ENCODE results near the gene MAMDC4.
A peak's percentile ranks its signal among the peaks of the same experiment; 100 is the strongest.
"Not testable (repeated sequence)": the region's sequence is repeated elsewhere in the genome, so short reads cannot be mapped to it uniquely, and the experiment has no call there.

MAMDC4 gene
- total RNA-seq, result 8.5 to 9.2 (median 9.1) reads per million in 3 donors

GRCh38 chr9:136851941-136852663, at the start of gene MAMDC4:
Gene MAMDC4, plus strand, starts transcription at chr9:136852346. Its CDS starts 71 bp downstream, at chr9:136852417.
- H3K4me3 ChIP-seq (ENCODE audit: insufficient read depth, low read depth, low read length, poor library complexity, severe bottlenecking), result no peak within 1 kb of the TSS
- no peaks in the 10 kb centered on the region for H3K36me3 ChIP-seq (ENCODE audit: control insufficient read depth, insufficient read depth, low read length)
- H3K4me1 ChIP-seq (ENCODE audit: control insufficient read depth, insufficient read depth, low read length, poor library complexity, severe bottlenecking), result peaks cover 22% of the 10 kb centered on the region
- peaks cover 8% of the 10 kb centered on the region for H3K27me3 ChIP-seq (replicated peaks; ENCODE audit: control insufficient read depth, insufficient read depth, low read length, poor library complexity, severe bottlenecking)
- no peaks in the 10 kb centered on the region for H3K9me3 ChIP-seq (ENCODE audit: control insufficient read depth, low read length)
- no peak for DNase-seq
- no peak within 1 kb of the TSS for H3K27ac ChIP-seq (ENCODE audit: insufficient read depth, low read length, poor library complexity, severe bottlenecking)

- not testable (repeated sequence) for H3K27ac ChIP-seq (ENCODE audit: insufficient read depth, low read length, poor library complexity, severe bottlenecking); H3K36me3 ChIP-seq (ENCODE audit: control insufficient read depth, insufficient read depth, low read length); DNase-seq; H3K9me3 ChIP-seq (ENCODE audit: control insufficient read depth, low read length); H3K27me3 ChIP-seq (replicated peaks; ENCODE audit: control insufficient read depth, insufficient read depth, low read length, poor library complexity, severe bottlenecking); H3K4me3 ChIP-seq (ENCODE audit: insufficient read depth, low read depth, low read length, poor library complexity, severe bottlenecking)
- H3K4me1 ChIP-seq (ENCODE audit: control insufficient read depth, insufficient read depth, low read length, poor library complexity, severe bottlenecking), result peaks cover 34% of the 10 kb centered on the region
These were observed 49.1 kb upstream of the MAMDC4 start for GRCh38 chr9:136803009-136803550.

DNA sequence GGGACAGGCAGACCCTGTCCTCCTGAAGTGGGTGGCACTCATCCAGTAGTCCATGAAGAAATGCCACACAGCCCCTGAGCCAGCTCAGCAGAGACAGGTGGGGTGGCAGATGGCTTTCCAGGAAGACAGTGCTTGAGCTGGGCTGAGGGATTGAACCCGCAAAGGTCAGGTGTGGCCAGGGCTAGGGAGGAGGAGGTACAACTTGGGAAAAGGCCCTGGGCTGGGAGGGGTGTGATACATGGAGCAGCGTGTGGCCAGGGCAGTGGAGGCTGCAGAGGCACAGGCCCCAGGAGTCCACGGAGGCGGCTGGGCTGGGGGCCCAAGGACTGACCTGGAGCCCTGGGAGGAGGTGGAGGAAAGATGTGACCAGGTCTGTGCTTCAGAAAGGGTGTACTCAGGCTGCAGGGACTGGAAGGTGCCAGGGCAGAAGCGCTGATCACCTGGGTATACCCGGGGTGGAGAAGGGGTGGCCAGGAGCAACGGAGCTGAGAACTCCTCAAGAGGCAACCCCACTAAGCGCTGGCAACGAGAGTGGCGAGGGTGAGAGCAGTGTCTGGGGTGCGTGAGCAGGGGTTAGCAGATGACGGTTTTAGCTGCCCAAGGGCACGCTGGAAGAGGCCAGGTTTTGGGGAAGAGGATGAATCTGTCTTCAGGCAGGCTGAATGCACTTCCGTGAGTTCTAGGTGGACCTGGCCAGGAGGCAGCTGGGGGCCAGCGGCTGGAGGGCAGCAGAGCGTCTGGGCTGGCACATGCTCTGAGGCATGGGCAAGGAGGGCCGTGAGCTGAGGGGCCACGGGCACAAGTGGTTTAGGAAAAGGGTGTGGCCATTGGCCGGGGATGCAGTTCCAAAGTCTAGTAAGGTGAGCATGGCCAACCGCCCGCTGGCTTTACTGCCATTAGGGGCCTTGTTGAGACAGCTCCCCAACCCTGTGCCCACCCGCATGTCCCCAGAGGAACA, 48.3 kb upstream of the MAMDC4 start:
- Histone ChIP-seq H3K9me3 (ENCODE audit: control insufficient read depth, low read length) (no peaks in the 10 kb centered on the region), H3K27me3 (replicated peaks; ENCODE audit: control insufficient read depth, insufficient read depth, low read length, poor library complexity, severe bottlenecking) (no peaks in the 10 kb centered on the region), H3K27ac (ENCODE audit: insufficient read depth, low read length, poor library complexity, severe bottlenecking) (no peak overlapping the region), H3K4me3 (ENCODE audit: insufficient read depth, low read depth, low read length, poor library complexity, severe bottlenecking) (no peak overlapping the region), H3K36me3 (ENCODE audit: control insufficient read depth, insufficient read depth, low read length) (no peaks in the 10 kb centered on the region), H3K4me1 (ENCODE audit: control insufficient read depth, insufficient read depth, low read length, poor library complexity, severe bottlenecking) (peaks cover 35% of the 10 kb centered on the region)
- DNase-seq, result no peak

GRCh38 chr9:136804509-136805206, 47.5 kb upstream of the MAMDC4 start:
- no peak for DNase-seq
- Histone ChIP-seq H3K27me3 (replicated peaks; ENCODE audit: control insufficient read depth, insufficient read depth, low read length, poor library complexity, severe bottlenecking) (no peaks in the 10 kb centered on the region), H3K36me3 (ENCODE audit: control insufficient read depth, insufficient read depth, low read length) (no peaks in the 10 kb centered on the region)

GRCh38 chr9:136805207-136805740, 46.9 kb upstream of the MAMDC4 start:
- Histone ChIP-seq H3K4me1 (ENCODE audit: control insufficient read depth, insufficient read depth, low read length, poor library complexity, severe bottlenecking) (peaks cover 30% of the 10 kb centered on the region), H3K36me3 (ENCODE audit: control insufficient read depth, insufficient read depth, low read length) (no peaks in the 10 kb centered on the region), H3K9me3 (ENCODE audit: control insufficient read depth, low read length) (no peaks in the 10 kb centered on the region), H3K27ac (ENCODE audit: insufficient read depth, low read length, poor library complexity, severe bottlenecking) (no peak overlapping the region), H3K4me3 (ENCODE audit: insufficient read depth, low read depth, low read length, poor library complexity, severe bottlenecking) (no peak overlapping the region), H3K27me3 (replicated peaks; ENCODE audit: control insufficient read depth, insufficient read depth, low read length, poor library complexity, severe bottlenecking) (no peaks in the 10 kb centered on the region)
- DNase-seq, result no peak

More at GRCh38 chr9:136804509-136805206, 47.5 kb upstream of the MAMDC4 start:
- peaks cover 32% of the 10 kb centered on the region for H3K4me1 ChIP-seq (ENCODE audit: control insufficient read depth, insufficient read depth, low read length, poor library complexity, severe bottlenecking)
- no peaks in the 10 kb centered on the region for H3K9me3 ChIP-seq (ENCODE audit: control insufficient read depth, low read length)
- no peak overlapping the region for H3K27ac ChIP-seq (ENCODE audit: insufficient read depth, low read length, poor library complexity, severe bottlenecking)
- H3K4me3 ChIP-seq (ENCODE audit: insufficient read depth, low read depth, low read length, poor library complexity, severe bottlenecking), result no peak overlapping the region

- H3K9me3 ChIP-seq (ENCODE audit: control insufficient read depth, low read length), result no peaks in the 10 kb centered on the region
- no peaks in the 10 kb centered on the region for H3K36me3 ChIP-seq (ENCODE audit: control insufficient read depth, insufficient read depth, low read length)
- no peak overlapping the region for H3K4me3 ChIP-seq (ENCODE audit: insufficient read depth, low read depth, low read length, poor library complexity, severe bottlenecking)
- no peaks in the 10 kb centered on the region for H3K27me3 ChIP-seq (replicated peaks; ENCODE audit: control insufficient read depth, insufficient read depth, low read length, poor library complexity, severe bottlenecking)
- H3K27ac ChIP-seq (ENCODE audit: insufficient read depth, low read length, poor library complexity, severe bottlenecking), result no peak overlapping the region
- peaks cover 23% of the 10 kb centered on the region for H3K4me1 ChIP-seq (ENCODE audit: control insufficient read depth, insufficient read depth, low read length, poor library complexity, severe bottlenecking)
- no peak for DNase-seq
These were observed 46.1 kb upstream of the MAMDC4 start for GRCh38 chr9:136806067-136806466.

GRCh38 chr9:136806631-136807201, 45.4 kb upstream of the MAMDC4 start:
- peak overlapping the region; percentile 89 for H3K27ac ChIP-seq (ENCODE audit: insufficient read depth, low read length, poor library complexity, severe bottlenecking)
- DNase-seq, result no peak
- H3K36me3 ChIP-seq (ENCODE audit: control insufficient read depth, insufficient read depth, low read length), result no peaks in the 10 kb centered on the region
- peak overlapping the region; percentile 80 for H3K4me3 ChIP-seq (ENCODE audit: insufficient read depth, low read depth, low read length, poor library complexity, severe bottlenecking)
- H3K9me3 ChIP-seq (ENCODE audit: control insufficient read depth, low read length), result no peaks in the 10 kb centered on the region
- H3K4me1 ChIP-seq (ENCODE audit: control insufficient read depth, insufficient read depth, low read length, poor library complexity, severe bottlenecking), result peaks cover 21% of the 10 kb centered on the region
- no peaks in the 10 kb centered on the region for H3K27me3 ChIP-seq (replicated peaks; ENCODE audit: control insufficient read depth, insufficient read depth, low read length, poor library complexity, severe bottlenecking)

DNA sequence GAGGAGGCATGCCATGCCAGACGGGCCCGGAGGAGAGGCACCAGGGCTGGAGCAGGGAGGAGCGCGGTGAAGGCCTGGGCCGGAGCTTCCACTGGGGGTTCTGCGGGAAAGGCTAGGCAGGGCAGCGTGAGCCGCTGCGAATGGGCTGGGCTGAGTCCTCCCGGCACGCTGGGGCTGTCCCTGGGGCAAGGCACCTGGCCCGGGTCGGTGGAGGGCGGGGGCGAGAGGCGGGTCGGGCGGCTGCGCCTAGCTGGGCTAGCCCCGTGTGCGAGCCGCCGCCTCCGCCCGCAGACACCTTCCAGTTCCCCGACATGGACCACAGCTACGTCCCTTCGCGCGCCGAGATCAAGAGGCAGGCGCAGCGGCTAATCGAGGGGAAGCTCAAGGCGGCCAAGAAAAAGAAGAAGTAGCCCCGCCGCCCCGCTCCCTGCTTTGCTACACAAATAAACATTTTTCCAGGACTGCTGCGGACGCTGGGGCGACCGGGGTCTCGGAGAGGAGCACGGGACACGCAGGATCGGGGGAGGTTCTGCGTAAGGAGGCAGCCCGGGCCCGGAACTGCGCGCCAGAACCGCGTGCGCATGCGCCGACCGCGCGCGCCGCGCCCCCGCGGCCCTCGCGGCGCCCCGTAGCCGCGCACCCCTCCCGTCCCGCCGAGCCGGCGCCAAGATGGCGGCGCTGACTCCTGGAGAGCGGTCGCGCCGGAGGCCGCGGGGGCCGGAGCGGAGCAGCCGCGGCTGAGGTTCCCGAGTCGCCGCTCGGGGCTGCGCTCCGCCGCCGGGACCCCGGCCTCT, 44.7 kb upstream of the MAMDC4 start, which contains the start of gene RABL6:
TSS of gene RABL6 (plus strand) at position 668 of the 794 bp plus-strand sequence. CDS start 249 bp downstream, outside the sequence.
- H3K9me3 ChIP-seq (ENCODE audit: control insufficient read depth, low read length), result no peaks in the 10 kb centered on the region
- peak; percentile 71 to 75 (median 74) for DNase-seq
- peaks cover 21% of the 10 kb centered on the region for H3K4me1 ChIP-seq (ENCODE audit: control insufficient read depth, insufficient read depth, low read length, poor library complexity, severe bottlenecking)
- H3K4me3 ChIP-seq (ENCODE audit: insufficient read depth, low read depth, low read length, poor library complexity, severe bottlenecking), result peak within 1 kb of the TSS; percentile 80
- H3K27me3 ChIP-seq (replicated peaks; ENCODE audit: control insufficient read depth, insufficient read depth, low read length, poor library complexity, severe bottlenecking), result no peaks in the 10 kb centered on the region
- peak within 1 kb of the TSS; percentile 89 for H3K27ac ChIP-seq (ENCODE audit: insufficient read depth, low read length, poor library complexity, severe bottlenecking)
- no peaks in the 10 kb centered on the region for H3K36me3 ChIP-seq (ENCODE audit: control insufficient read depth, insufficient read depth, low read length)

Measured in effector memory CD4-positive, alpha-beta T cell (primary cell).